Measurements from ENCODE around the gene SLC38A2.

The SLC38A2 gene

GRCh38 chr12:46369095-46369473 lies 3.5 kb downstream of the SLC38A2 start:
- H3K4me1 ChIP-seq (ENCODE audit: control insufficient read depth, insufficient read depth, low read length): peaks cover 16% of the 10 kb centered on the region
- peaks cover 9% of the 10 kb centered on the region for H3K27me3 ChIP-seq (ENCODE audit: control insufficient read depth, insufficient read depth, low read length, poor library complexity, severe bottlenecking)
- WGBS, 2 experiments: 88 to 93% methylated on average over 3 to 4 of the region's 4 CpGs
- H3K36me3 ChIP-seq (ENCODE audit: control insufficient read depth, insufficient read depth, low read length): peaks cover 38% of the 10 kb centered on the region
- H3K9me3 ChIP-seq (ENCODE audit: control insufficient read depth, low read length): no peaks in the 10 kb centered on the region
- H3K4me3 ChIP-seq (ENCODE audit: insufficient read depth, low read depth, low read length): peak overlapping the region; percentile 87
- H3K27ac ChIP-seq (ENCODE audit: insufficient read depth, low read depth, low read length, poor library complexity, severe bottlenecking): no peak overlapping the region

DNA sequence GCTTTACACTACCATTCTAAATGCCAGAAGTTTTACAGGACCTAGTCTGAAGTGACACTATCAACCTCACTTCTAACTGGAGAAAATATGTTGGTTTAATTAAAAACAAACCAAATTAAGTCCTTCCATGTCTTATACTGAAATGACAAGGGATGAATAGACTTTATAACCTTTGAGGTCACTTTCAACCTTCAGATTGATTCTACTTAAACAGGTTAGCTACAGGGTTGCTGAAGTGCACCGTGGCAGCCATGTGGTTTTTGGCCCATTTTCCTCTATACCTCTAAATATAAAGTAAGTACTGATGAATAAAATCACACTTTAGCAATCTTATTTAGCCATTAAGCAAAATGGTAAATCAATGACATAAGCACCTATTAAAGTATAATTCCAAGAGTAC lies 3.9 kb downstream of the SLC38A2 start:
- no peak overlapping the region for H3K27ac ChIP-seq (ENCODE audit: insufficient read depth, low read depth, low read length, poor library complexity, severe bottlenecking)
- H3K27me3 ChIP-seq (ENCODE audit: control insufficient read depth, insufficient read depth, low read length, poor library complexity, severe bottlenecking): peaks cover 6% of the 10 kb centered on the region
- H3K9me3 ChIP-seq (ENCODE audit: control insufficient read depth, low read length): no peaks in the 10 kb centered on the region
- H3K36me3 ChIP-seq (ENCODE audit: control insufficient read depth, insufficient read depth, low read length): peaks cover 42% of the 10 kb centered on the region
- H3K4me1 ChIP-seq (ENCODE audit: control insufficient read depth, insufficient read depth, low read length): peaks cover 13% of the 10 kb centered on the region
- peak overlapping the region; percentile 87 for H3K4me3 ChIP-seq (ENCODE audit: insufficient read depth, low read depth, low read length)
- 100% methylated on average over 1 of the region's 1 CpG; no CpG with 5 or more reads in 1 of the 2 experiments for WGBS, 2 experiments

GRCh38 chr12:46368138-46368537 lies 4.4 kb downstream of the SLC38A2 start:
- Histone ChIP-seq H3K4me1 (ENCODE audit: control insufficient read depth, insufficient read depth, low read length) (peaks cover 13% of the 10 kb centered on the region), H3K4me3 (ENCODE audit: insufficient read depth, low read depth, low read length) (peak overlapping the region; percentile 0), H3K36me3 (ENCODE audit: control insufficient read depth, insufficient read depth, low read length) (peaks cover 47% of the 10 kb centered on the region), H3K27ac (ENCODE audit: insufficient read depth, low read depth, low read length, poor library complexity, severe bottlenecking) (no peak overlapping the region), H3K9me3 (ENCODE audit: control insufficient read depth, low read length) (no peaks in the 10 kb centered on the region), H3K27me3 (ENCODE audit: control insufficient read depth, insufficient read depth, low read length, poor library complexity, severe bottlenecking) (peaks cover under 1% of the 10 kb centered on the region)

DNA sequence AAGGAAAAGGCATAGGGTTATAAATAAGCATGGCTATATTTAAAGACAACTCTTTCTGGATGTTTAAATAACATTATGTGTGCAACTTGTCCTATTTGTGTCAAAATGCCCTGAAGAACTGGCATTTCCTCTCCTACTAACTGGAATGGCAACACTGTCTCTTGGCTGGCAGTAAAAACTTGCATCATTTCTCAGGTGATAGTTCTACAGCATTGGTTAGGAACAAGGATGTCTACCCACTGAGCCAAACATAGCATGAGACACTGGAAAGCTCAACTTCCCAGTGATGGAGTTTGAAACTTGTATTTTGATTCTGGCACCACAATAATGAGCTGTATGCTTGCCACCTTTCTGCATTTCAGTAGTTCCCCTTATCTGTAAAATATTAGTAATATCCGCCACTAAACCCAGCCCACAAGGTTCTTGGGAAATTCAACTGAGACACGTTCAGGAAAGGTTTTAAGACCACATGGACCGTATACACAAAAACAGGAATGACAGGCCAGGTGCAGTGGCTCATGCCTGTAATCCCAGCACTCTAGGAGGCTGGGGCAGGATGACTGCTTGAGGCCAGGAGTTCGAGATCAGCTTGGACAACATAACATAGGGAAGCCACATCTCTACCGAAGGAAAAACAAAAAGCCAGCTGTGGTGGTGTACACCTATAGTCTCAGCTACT lies 5.1 kb downstream of the SLC38A2 start:
- Histone ChIP-seq H3K4me1 (ENCODE audit: control insufficient read depth, insufficient read depth, low read length) (peaks cover 13% of the 10 kb centered on the region), H3K4me3 (ENCODE audit: insufficient read depth, low read depth, low read length) (no peak overlapping the region), H3K36me3 (ENCODE audit: control insufficient read depth, insufficient read depth, low read length) (peaks cover 54% of the 10 kb centered on the region), H3K9me3 (ENCODE audit: control insufficient read depth, low read length) (no peaks in the 10 kb centered on the region), H3K27ac (ENCODE audit: insufficient read depth, low read depth, low read length, poor library complexity, severe bottlenecking) (no peak overlapping the region), H3K27me3 (ENCODE audit: control insufficient read depth, insufficient read depth, low read length, poor library complexity, severe bottlenecking) (no peaks in the 10 kb centered on the region)
- 86 to 94% methylated on average over 5 of the region's 5 CpGs for WGBS, 2 experiments

DNA sequence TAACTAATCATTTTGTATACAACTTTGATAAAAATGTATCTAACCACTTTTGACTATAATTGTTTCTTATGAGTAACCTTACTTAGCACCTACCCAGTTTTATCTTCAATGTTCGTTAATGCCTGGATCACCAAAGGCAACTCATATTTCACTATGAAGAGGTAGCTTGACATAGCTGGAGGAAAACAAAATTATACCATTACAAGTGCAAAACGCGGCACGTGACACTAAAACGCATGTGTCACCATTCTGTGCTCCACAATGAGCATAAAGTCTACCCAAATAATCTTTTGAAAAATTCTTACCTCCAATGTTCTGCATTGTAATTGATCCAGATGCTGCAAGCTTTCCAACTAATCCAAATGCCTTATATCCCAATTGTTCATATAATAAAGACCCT lies 5.8 kb downstream of the SLC38A2 start:
- H3K4me3 ChIP-seq (ENCODE audit: insufficient read depth, low read depth, low read length): no peak overlapping the region
- H3K36me3 ChIP-seq (ENCODE audit: control insufficient read depth, insufficient read depth, low read length): peaks cover 59% of the 10 kb centered on the region
- no peaks in the 10 kb centered on the region for H3K27me3 ChIP-seq (ENCODE audit: control insufficient read depth, insufficient read depth, low read length, poor library complexity, severe bottlenecking)
- H3K4me1 ChIP-seq (ENCODE audit: control insufficient read depth, insufficient read depth, low read length): peaks cover 13% of the 10 kb centered on the region
- 94 to 95% methylated on average over 5 of the region's 5 CpGs for WGBS, 2 experiments
- no peak overlapping the region for H3K27ac ChIP-seq (ENCODE audit: insufficient read depth, low read depth, low read length, poor library complexity, severe bottlenecking)
- H3K9me3 ChIP-seq (ENCODE audit: control insufficient read depth, low read length): no peaks in the 10 kb centered on the region

- no peak overlapping the region for H3K27ac ChIP-seq (ENCODE audit: insufficient read depth, low read depth, low read length, poor library complexity, severe bottlenecking)
- H3K4me1 ChIP-seq (ENCODE audit: control insufficient read depth, insufficient read depth, low read length): peaks cover 13% of the 10 kb centered on the region
- no peaks in the 10 kb centered on the region for H3K27me3 ChIP-seq (ENCODE audit: control insufficient read depth, insufficient read depth, low read length, poor library complexity, severe bottlenecking)
- H3K9me3 ChIP-seq (ENCODE audit: control insufficient read depth, low read length): no peaks in the 10 kb centered on the region
- 92 to 100% methylated on average over 1 to 2 of the region's 2 CpGs for WGBS, 2 experiments
- H3K4me3 ChIP-seq (ENCODE audit: insufficient read depth, low read depth, low read length): no peak overlapping the region
- H3K36me3 ChIP-seq (ENCODE audit: control insufficient read depth, insufficient read depth, low read length): peaks cover 60% of the 10 kb centered on the region
Observed at GRCh38 chr12:46365951-46366379, 6.6 kb downstream of the SLC38A2 start.

DNA sequence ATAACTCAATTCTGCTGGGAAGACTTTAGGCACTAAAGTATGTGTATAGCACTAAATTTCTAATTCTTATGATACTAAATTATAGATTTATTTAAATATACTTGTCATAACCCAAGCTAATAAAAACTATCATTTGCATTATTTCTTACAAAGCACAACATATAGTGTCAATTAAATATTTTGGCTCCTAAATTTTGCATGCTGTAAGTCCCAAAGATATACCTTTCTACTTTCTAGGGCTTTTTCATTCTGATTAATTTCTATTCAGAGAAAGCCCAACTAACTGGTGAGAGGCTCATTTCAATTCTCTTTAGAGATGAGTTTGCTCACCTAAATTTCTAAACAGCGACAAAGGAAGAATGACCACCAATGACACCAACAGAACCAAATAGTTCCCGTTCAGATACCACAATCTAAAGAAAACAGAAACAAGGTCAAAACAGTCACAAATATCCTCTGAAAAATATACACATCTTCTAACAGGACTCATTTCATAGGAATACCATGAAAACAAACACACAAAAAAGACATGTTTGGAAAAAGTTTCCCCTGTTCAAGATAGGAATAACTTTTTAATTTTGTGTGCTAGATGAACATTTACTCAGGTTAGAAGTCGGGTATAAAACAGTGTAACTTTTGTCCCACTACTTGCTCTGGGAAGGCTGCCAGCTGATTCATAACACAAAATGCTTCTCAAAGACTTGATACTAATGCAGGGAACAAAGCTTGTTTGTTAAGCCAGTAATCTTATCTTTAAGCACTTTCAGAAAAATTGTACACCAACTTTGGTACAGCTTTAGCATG lies 7.6 kb downstream of the SLC38A2 start:
- Histone ChIP-seq H3K27ac (ENCODE audit: insufficient read depth, low read depth, low read length, poor library complexity, severe bottlenecking) (no peak overlapping the region), H3K27me3 (ENCODE audit: control insufficient read depth, insufficient read depth, low read length, poor library complexity, severe bottlenecking) (no peaks in the 10 kb centered on the region), H3K36me3 (ENCODE audit: control insufficient read depth, insufficient read depth, low read length) (peaks cover 64% of the 10 kb centered on the region), H3K4me3 (ENCODE audit: insufficient read depth, low read depth, low read length) (no peak overlapping the region), H3K4me1 (ENCODE audit: control insufficient read depth, insufficient read depth, low read length) (peaks cover 8% of the 10 kb centered on the region), H3K9me3 (ENCODE audit: control insufficient read depth, low read length) (no peaks in the 10 kb centered on the region)
- WGBS, 2 experiments: 86 to 93% methylated on average over 3 of the region's 3 CpGs

DNA sequence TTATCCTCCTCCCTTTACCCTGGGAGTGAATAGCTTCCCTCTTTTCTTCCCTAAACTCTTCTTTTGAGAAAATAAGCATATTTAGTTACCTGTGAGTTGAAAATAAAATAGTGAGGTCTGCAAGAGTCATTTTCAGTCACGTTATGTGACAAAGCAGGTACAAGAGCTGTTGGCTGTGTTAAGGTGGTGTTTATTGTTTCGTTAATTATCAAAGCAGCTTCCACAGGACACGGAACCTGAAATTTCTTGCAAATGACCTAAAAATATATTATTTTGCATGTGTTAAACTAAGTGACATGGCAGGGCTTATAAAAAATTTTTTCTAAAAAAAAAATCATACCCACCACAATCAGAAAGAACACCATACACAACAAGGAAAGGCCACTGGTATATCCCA lies 8.3 kb downstream of the SLC38A2 start:
- peaks cover 2% of the 10 kb centered on the region for H3K4me1 ChIP-seq (ENCODE audit: control insufficient read depth, insufficient read depth, low read length)
- 94 to 95% methylated on average over 2 to 3 of the region's 3 CpGs for WGBS, 2 experiments
- H3K36me3 ChIP-seq (ENCODE audit: control insufficient read depth, insufficient read depth, low read length): peaks cover 71% of the 10 kb centered on the region
- H3K27ac ChIP-seq (ENCODE audit: insufficient read depth, low read depth, low read length, poor library complexity, severe bottlenecking): no peak overlapping the region
- H3K27me3 ChIP-seq (ENCODE audit: control insufficient read depth, insufficient read depth, low read length, poor library complexity, severe bottlenecking): no peaks in the 10 kb centered on the region
- no peaks in the 10 kb centered on the region for H3K9me3 ChIP-seq (ENCODE audit: control insufficient read depth, low read length)
- no peak overlapping the region for H3K4me3 ChIP-seq (ENCODE audit: insufficient read depth, low read depth, low read length)

DNA sequence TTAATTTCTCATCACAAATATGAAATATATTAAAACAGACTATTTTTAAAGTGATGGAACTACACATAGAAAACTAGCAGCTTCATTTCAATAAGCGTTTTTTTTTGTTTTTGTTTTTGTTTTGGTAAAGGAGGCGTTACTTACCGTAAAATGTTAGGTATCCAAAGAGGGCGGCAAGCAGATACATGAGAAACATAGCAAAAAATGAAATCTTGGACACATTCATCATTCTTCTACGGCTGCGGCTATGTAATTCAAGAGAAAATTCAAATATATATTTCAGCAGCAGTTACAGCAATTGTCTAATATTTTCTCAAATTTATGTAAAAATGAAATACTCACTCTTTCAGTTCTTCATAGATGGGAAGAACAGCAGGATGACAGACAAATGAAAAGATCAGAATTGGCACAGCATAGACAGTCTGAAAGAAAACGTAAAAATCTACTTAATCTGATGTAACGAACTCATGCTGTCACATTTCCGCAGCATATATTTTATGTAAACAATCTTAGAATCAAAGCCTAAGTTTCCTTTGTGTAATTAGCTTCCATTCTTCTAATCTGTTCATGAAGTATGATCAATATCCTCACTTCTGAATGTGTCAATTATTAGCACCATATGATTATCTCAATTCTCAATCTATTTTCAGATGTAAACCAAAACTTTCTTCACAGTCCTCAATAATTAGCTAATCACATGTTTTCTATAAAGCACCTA lies 8.8 kb downstream of the SLC38A2 start:
- H3K4me3 ChIP-seq (ENCODE audit: insufficient read depth, low read depth, low read length): no peak overlapping the region
- H3K27me3 ChIP-seq (ENCODE audit: control insufficient read depth, insufficient read depth, low read length, poor library complexity, severe bottlenecking): no peaks in the 10 kb centered on the region
- no peaks in the 10 kb centered on the region for H3K9me3 ChIP-seq (ENCODE audit: control insufficient read depth, low read length)
- no peak overlapping the region for H3K27ac ChIP-seq (ENCODE audit: insufficient read depth, low read depth, low read length, poor library complexity, severe bottlenecking)
- WGBS, 2 experiments: 95 to 99% methylated on average over 9 of the region's 9 CpGs
- H3K4me1 ChIP-seq (ENCODE audit: control insufficient read depth, insufficient read depth, low read length): no peaks in the 10 kb centered on the region
- H3K36me3 ChIP-seq (ENCODE audit: control insufficient read depth, insufficient read depth, low read length): peaks cover 71% of the 10 kb centered on the region

All from ectodermal cell (in vitro differentiated cells).